ENCODE measurements around the gene PRRX2.
"Not testable (repeated sequence)": the region's sequence is repeated elsewhere in the genome, so short reads cannot be mapped to it uniquely, and the experiment has no call there.

PRRX2 gene

GRCh38 chr9:129737479-129738274 is 72.2 kb downstream of the PRRX2 start:
- DNase-seq, result no peak

- DNase-seq, result no peak
Measured at GRCh38 chr9:129739432-129739831, 74.0 kb downstream of the PRRX2 start.

GRCh38 chr9:129740174-129740573 is 74.7 kb downstream of the PRRX2 start:
- DNase-seq, result no peak

- no peak for DNase-seq
Measured at GRCh38 chr9:129740666-129741464, 75.4 kb downstream of the PRRX2 start.

- no peak for DNase-seq
Measured at GRCh38 chr9:129745200-129745599, 79.8 kb downstream of the PRRX2 start.

GRCh38 chr9:129746092-129746777 is 80.8 kb downstream of the PRRX2 start:
- no peak for DNase-seq

GRCh38 chr9:129748249-129748648 is 82.8 kb downstream of the PRRX2 start:
- DNase-seq, result no peak

GRCh38 chr9:129749052-129749451 is 83.6 kb downstream of the PRRX2 start:
- not testable (repeated sequence) for DNase-seq

- DNase-seq, result no peak
Measured at GRCh38 chr9:129749575-129749974, 84.1 kb downstream of the PRRX2 start.

GRCh38 chr9:129750013-129750638 is 84.7 kb downstream of the PRRX2 start:
- DNase-seq, result no peak

GRCh38 chr9:129751841-129752801 is 86.7 kb downstream of the PRRX2 start:
- no peak for DNase-seq

- no peak for DNase-seq
Measured at GRCh38 chr9:129752900-129753729, 87.7 kb downstream of the PRRX2 start, which contains the start of gene PTGES. TSS of gene PTGES (minus strand) at chr9:129753042. CDS start at chr9:129753012, 30 bp downstream.

- no peak for DNase-seq
Measured at GRCh38 chr9:129755151-129755550, 89.7 kb downstream of the PRRX2 start.

GRCh38 chr9:129756191-129756590 is 90.7 kb downstream of the PRRX2 start:
- no peak for DNase-seq

- DNase-seq, result no peak
Measured at GRCh38 chr9:129757045-129757444, 91.6 kb downstream of the PRRX2 start.

GRCh38 chr9:129759319-129759718 is 93.9 kb downstream of the PRRX2 start:
- DNase-seq, result no peak

GRCh38 chr9:129759804-129760502 is 94.5 kb downstream of the PRRX2 start:
- no peak for DNase-seq

- DNase-seq, result not testable (repeated sequence)
Measured at GRCh38 chr9:129760784-129761183, 95.3 kb downstream of the PRRX2 start.

- no peak for DNase-seq
Measured at GRCh38 chr9:129761293-129761900, 96.0 kb downstream of the PRRX2 start.
